Calu3 (cell line): ENCODE measurements around the gene BCKDHA. TPM values are rescaled to one million over a fixed set of nuclear protein-coding genes. Genes with fewer than 3 reads are reported as not detected.
A peak's percentile ranks its signal among the peaks of the same experiment; 100 is the strongest.

Source experiments
- BruUV-seq: library from RNA; stranded (reverse); fragments of 400-500 nt; replicated peaks from 2 replicates; lab custom pipeline; 2021; lab: Mats Ljungman, UMichigan
- CTCF ChIA-PET: fragments of 300-600 bp; sonication (Branson Sonifier 250); formaldehyde crosslinking; loops from one replicate; lab custom pipeline; 2022; ENCODE audit warnings: antibody characterized with exemption; lab: Charles Lee
- DNase-seq: peaks from one replicate; pipeline ENCODE4 v3.0.0; 2022
- H3K27ac Mint-ChIP-seq: one replicate; pipeline ENCODE4 v1.8.0; 2022; ENCODE audit warnings: mixed read lengths; ENCODE audit not compliant: unreplicated experiment
- H3K27me3 Mint-ChIP-seq: one replicate; pipeline ENCODE4 v1.8.0; 2022; ENCODE audit warnings: mixed read lengths; ENCODE audit not compliant: unreplicated experiment
- H3K36me3 Mint-ChIP-seq: one replicate; pipeline ENCODE4 v1.8.0; 2022; ENCODE audit warnings: mild to moderate bottlenecking, moderate library complexity, mixed read lengths; ENCODE audit not compliant: insufficient read depth, unreplicated experiment
- H3K4me1 Mint-ChIP-seq: one replicate; pipeline ENCODE4 v1.8.0; 2022; ENCODE audit warnings: mild to moderate bottlenecking, low read depth, mixed read lengths; ENCODE audit not compliant: unreplicated experiment
- H3K4me3 Mint-ChIP-seq: one replicate; pipeline ENCODE4 v1.8.0; 2022; ENCODE audit warnings: mild to moderate bottlenecking, low read depth, moderate library complexity, mixed read lengths; ENCODE audit not compliant: unreplicated experiment
- H3K9me3 Mint-ChIP-seq: one replicate; pipeline ENCODE4 v1.8.0; 2022; ENCODE audit warnings: low read depth, mixed read lengths; ENCODE audit not compliant: unreplicated experiment
- CTCF ChIP-seq: fragments of 200-600 bp; IDR thresholded peaks from one replicate; pipeline ENCODE4 v1.8.0; 2022; ENCODE audit warnings: antibody characterized with exemption; ENCODE audit not compliant: unreplicated experiment
- intact Hi-C: fragments of 100-400 bp; cut with micrococcal nuclease; formaldehyde crosslinking; loops from one replicate; pipeline ENCODE4 v1.10.0; 2022; ENCODE audit not compliant: unreplicated experiment
- total RNA-seq: library from RNA; stranded (reverse); gene quantifications from 2 replicates; pipeline ENCODE4 v1.2.3, GENCODE V29; 2022

The BCKDHA gene
- total RNA-seq, 1 experiment from 2014 or later: 19.8 TPM

DNA sequence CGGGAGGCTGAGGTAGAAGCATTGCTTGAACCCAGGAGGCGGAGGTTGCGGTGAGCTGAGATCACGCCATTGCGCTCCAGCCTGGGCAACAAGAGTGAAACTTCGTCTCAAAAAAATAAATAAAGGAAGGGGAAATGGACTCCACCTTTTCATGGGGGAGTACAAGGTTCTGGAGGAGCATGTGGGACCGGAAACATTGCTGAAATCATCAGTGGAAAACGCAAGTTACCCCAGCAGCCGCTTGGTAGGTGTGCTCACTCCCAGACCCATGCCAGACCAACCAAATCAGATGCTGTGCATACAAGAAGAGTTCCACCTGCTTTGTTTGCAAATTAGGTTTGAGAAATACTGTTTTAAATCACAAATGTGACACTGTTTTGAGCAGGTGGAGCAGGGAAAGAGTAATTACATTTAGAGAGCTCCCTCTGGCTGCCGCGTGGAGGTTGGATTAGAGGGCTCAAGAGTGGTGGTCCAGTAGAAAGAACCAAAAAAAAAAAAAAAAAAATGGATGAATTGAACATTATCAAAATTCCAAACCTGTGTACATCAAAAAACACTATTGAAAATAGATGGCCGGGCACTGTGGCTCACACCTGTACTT lies 50.2 kb downstream of the BCKDHA start:
- no peaks in the 10 kb centered on the region for H3K36me3 Mint-ChIP-seq
- no peak for DNase-seq
- intact Hi-C loops: loop anchor here (2.0 kb wide), 1 partner anchor 89 kb away; no protein-coding TSS in a partner anchor
- no peak for TF ChIP-seq CTCF
- H3K4me3 Mint-ChIP-seq: no peak overlapping the region
- no TSS peak for BruUV-seq
- H3K9me3 Mint-ChIP-seq: no peaks in the 10 kb centered on the region
- H3K27me3 Mint-ChIP-seq: peaks cover 46% of the 10 kb centered on the region
- no peak overlapping the region for H3K27ac Mint-ChIP-seq
- peaks cover 11% of the 10 kb centered on the region for H3K4me1 Mint-ChIP-seq
- CTCF ChIA-PET: interaction anchor here (0.6 to 3.0 kb wide), 7 partner anchors 9 to 821 kb away, joined by 3 to 31 read pairs (median 3); partner anchors contain the start of gene CIC

DNA sequence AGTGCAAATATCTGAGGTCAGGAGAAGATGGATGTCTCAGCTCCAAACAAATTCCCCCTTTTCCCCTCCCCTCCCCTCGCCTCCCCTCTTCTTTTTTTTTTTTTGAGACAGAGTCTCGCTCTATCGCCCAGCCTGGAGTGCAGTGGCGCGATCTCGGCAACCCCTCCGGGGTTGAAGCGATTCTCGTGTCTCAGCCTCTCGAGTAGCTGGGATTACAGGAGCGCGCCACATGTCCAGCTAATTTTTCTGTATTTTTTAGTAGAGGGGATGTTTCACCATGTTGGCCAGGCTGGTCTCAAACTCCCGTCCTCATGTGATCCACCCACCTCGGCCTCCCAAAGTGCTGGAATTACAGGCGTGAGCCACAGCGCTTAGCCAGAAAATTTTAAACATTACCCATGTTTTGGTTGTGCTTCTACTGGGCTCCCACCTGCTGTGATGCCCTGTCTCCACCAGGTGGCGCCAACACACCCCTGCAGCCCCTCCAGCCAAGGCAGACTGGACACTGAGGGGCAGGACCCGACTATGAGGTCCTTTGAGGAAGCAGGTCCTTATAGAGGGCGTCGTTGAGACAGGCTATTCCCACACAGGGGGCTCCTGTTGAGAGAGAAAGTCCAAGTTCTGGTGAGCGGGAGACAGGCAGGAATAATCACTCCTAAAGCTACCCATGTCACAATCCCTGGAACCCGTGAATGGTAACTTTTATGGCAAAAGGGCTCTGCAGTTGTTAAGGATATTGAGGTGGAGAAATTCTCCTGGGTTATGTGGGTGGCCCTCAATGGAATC lies 51.7 kb downstream of the BCKDHA start:
- CTCF ChIA-PET: interaction anchor here (0.6 to 3.0 kb wide), 19 partner anchors 8 to 727 kb away, joined by 3 to 31 read pairs (median 3); partner anchors contain the start of genes DMAC2 and HNRNPUL1
- H3K27me3 Mint-ChIP-seq: peaks cover 32% of the 10 kb centered on the region
- TF ChIP-seq CTCF: peak; percentile 97
- intact Hi-C loops: loop anchor here (1.0 to 2.0 kb wide), 3 partner anchors 88 to 121 kb away; no protein-coding TSS in a partner anchor
- BruUV-seq: no TSS peak
- H3K9me3 Mint-ChIP-seq: no peaks in the 10 kb centered on the region
- H3K36me3 Mint-ChIP-seq: no peaks in the 10 kb centered on the region
- H3K4me3 Mint-ChIP-seq: peak overlapping the region; percentile 51
- DNase-seq: peak; percentile 87
- H3K27ac Mint-ChIP-seq: peak overlapping the region; percentile 11
- H3K4me1 Mint-ChIP-seq: peaks cover 11% of the 10 kb centered on the region

DNA sequence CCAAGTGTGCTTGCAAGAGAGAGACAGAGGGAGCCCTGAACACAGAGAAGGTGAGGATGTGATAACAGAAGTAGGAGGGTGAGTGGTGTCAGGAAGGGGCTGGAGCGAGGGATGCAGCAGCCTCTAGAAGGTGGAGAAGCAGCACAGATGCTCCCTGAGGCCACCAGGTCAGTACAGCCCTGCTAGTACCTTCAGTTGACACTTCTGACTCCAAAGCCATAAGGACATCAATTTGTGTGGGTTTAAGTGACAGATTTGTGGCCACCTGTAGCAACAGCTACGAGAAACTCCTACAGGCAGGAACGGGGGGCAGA lies 52.2 kb downstream of the BCKDHA start:
- peak overlapping the region; percentile 11 for H3K27ac Mint-ChIP-seq
- TF ChIP-seq CTCF: no peak
- intact Hi-C loops: loop anchor here (1.0 to 2.0 kb wide), 3 partner anchors 87 to 120 kb away; no protein-coding TSS in a partner anchor
- CTCF ChIA-PET: interaction anchor here (0.7 to 3.0 kb wide), 6 partner anchors 10 to 128 kb away, joined by 3 to 31 read pairs (median 8); partner anchors contain the start of gene DMAC2
- no TSS peak for BruUV-seq
- peaks cover 11% of the 10 kb centered on the region for H3K4me1 Mint-ChIP-seq
- H3K9me3 Mint-ChIP-seq: no peaks in the 10 kb centered on the region
- peaks cover 29% of the 10 kb centered on the region for H3K27me3 Mint-ChIP-seq
- DNase-seq: no peak
- H3K4me3 Mint-ChIP-seq: no peak overlapping the region
- no peaks in the 10 kb centered on the region for H3K36me3 Mint-ChIP-seq

GRCh38 chr19:41452584-41453275 lies 55.1 kb downstream of the BCKDHA start:
- H3K27me3 Mint-ChIP-seq: peaks cover 25% of the 10 kb centered on the region
- CTCF ChIA-PET: interaction anchor here (0.6 to 0.7 kb wide), 3 partner anchors 108 to 367 kb away, joined by 3 to 5 read pairs (median 3); no protein-coding TSS in a partner anchor
- no peak overlapping the region for H3K27ac Mint-ChIP-seq
- H3K36me3 Mint-ChIP-seq: no peaks in the 10 kb centered on the region
- peaks cover 34% of the 10 kb centered on the region for H3K4me1 Mint-ChIP-seq
- DNase-seq: no peak
- H3K9me3 Mint-ChIP-seq: no peaks in the 10 kb centered on the region
- intact Hi-C loops: no loop called here
- TF ChIP-seq CTCF: no peak
- no TSS peak for BruUV-seq
- no peak overlapping the region for H3K4me3 Mint-ChIP-seq
